Fibroblast of lung (primary cell): ENCODE data around the gene WHRN. TPM values are rescaled to one million over a fixed set of nuclear protein-coding genes. Genes with fewer than 3 reads are reported as not detected.

ENCODE experiments used
- DNase-seq, 2 donors: peaks; one replicate each; pipeline versions ENCODE4 v3.0.0 to v3.0.0-alpha.2; 2010; ENCODE audit warnings: low read depth in 2 of 2
- H2AFZ ChIP-seq: 2 replicates; pipeline ENCODE4 v1.5.1; 2012; ENCODE audit warnings: low read length, control low read depth, inconsistent platforms
- H3K27ac ChIP-seq: 2 replicates; pipeline ENCODE4 v1.5.1; 2011; ENCODE audit warnings: low read length, control low read depth; ENCODE audit not compliant: insufficient read depth
- H3K27me3 ChIP-seq: 2 replicates; pipeline ENCODE4 v1.5.1; 2011; ENCODE audit warnings: mild to moderate bottlenecking, low read length; ENCODE audit not compliant: control insufficient read depth, insufficient read depth
- H3K36me3 ChIP-seq: 2 replicates; pipeline ENCODE4 v1.5.1; 2011; ENCODE audit warnings: low read length; ENCODE audit not compliant: control insufficient read depth, insufficient read depth
- H3K4me1 ChIP-seq: 2 replicates; pipeline ENCODE4 v1.5.1; 2011; ENCODE audit warnings: low read length; ENCODE audit not compliant: control insufficient read depth, insufficient read depth; ENCODE audit errors: extremely low read depth
- H3K4me2 ChIP-seq: 2 replicates; pipeline ENCODE4 v1.5.1; 2011; ENCODE audit warnings: low read length, control low read depth; ENCODE audit not compliant: insufficient read depth; ENCODE audit errors: extremely low read depth
- H3K4me3 ChIP-seq, 4 experiments: fragments of 200-600 bp in 1 of 4; sonication (generic) in 1 of 4; replicated peaks in 1 of 4; 2 replicates each; pipeline ENCODE4 v1.5.1; 2011 to 2016; ENCODE audit warnings: low read length in 4 of 4, low read depth in 3 of 4, mild to moderate bottlenecking in 3 of 4, control low read depth in 2 of 4, inconsistent platforms in 1 of 4, mixed read lengths in 1 of 4; ENCODE audit not compliant: insufficient read depth in 1 of 4; ENCODE audit errors: control extremely low read depth in 1 of 4
- H3K79me2 ChIP-seq: 2 replicates; pipeline ENCODE4 v1.5.1; 2012; ENCODE audit warnings: mild to moderate bottlenecking, low read length, inconsistent platforms; ENCODE audit not compliant: control insufficient read depth, insufficient read depth
- H3K9ac ChIP-seq: 2 replicates; pipeline ENCODE4 v1.5.1; 2011; ENCODE audit warnings: mild to moderate bottlenecking, low read length, control low read depth; ENCODE audit not compliant: insufficient read depth
- H3K9me3 ChIP-seq: 2 replicates; pipeline ENCODE4 v1.5.1; 2012; ENCODE audit warnings: low read depth, low read length; ENCODE audit not compliant: control insufficient read depth, insufficient read depth
- H4K20me1 ChIP-seq: 2 replicates; pipeline ENCODE4 v1.5.1; 2011; ENCODE audit warnings: low read length; ENCODE audit not compliant: control insufficient read depth, insufficient read depth; ENCODE audit errors: extremely low read depth
- CTCF ChIP-seq, 2 donors: IDR thresholded peaks in 1 of 2; conservative IDR thresholded peaks in 1 of 2; 1 replicate in 1 of 2; 2 replicates in 1 of 2; pipeline ENCODE4 v1.5.1; 2011 to 2012; ENCODE audit warnings: low read length in 2 of 2, control low read depth in 1 of 2, inconsistent platforms in 1 of 2, low read depth in 1 of 2, mild to moderate bottlenecking in 1 of 2
- EZH2 ChIP-seq: IDR thresholded peaks from 2 replicates; pipeline ENCODE4 v1.5.1; 2012; ENCODE audit warnings: low read length, control low read depth, mild to moderate bottlenecking; ENCODE audit errors: missing control alignments
- polyA plus RNA-seq, 2 donors: library from polyadenylated mRNA; depleted of rRNA in 1 of 2; stranded (reverse) in 1 of 2; unstranded in 1 of 2; fragments of >200 nt; gene quantifications; 2 replicates each; pipeline ENCODE4 v1.2.1, GENCODE V29; 2011 to 2012; ENCODE audit warnings: missing spikeins in 1 of 2
- total RNA-seq: library from RNA; depleted of rRNA; stranded (reverse); fragments of >200 nt; gene quantifications from 2 replicates; pipeline ENCODE4 v1.2.1, GENCODE V29; 2014

The WHRN gene
- total and polyA plus RNA-seq, 2 donors (not counting 1 experiment from before 2014, with no cell fraction given), result 0.16 to 1.8 TPM

GRCh38 chr9:114464281-114465051 lies 40.8 kb downstream of the WHRN start:
- Histone ChIP-seq H4K20me1 (no peaks in the 10 kb centered on the region), H2AFZ (no peak overlapping the region), H3K36me3 (no peaks in the 10 kb centered on the region), H3K9ac (no peak overlapping the region), H3K4me1 (no peaks in the 10 kb centered on the region), H3K79me2 (no peaks in the 10 kb centered on the region), H3K9me3 (no peaks in the 10 kb centered on the region), H3K27ac (no peak overlapping the region), H3K4me2 (no peak overlapping the region), H3K4me3 (no peak overlapping the region), H3K27me3 (no peaks in the 10 kb centered on the region)
- DNase-seq, result no peak
- TF ChIP-seq CTCF (conservative IDR thresholded peaks at IDR 0.05 in 1 of 2, IDR thresholded peaks at IDR 0.05 in 1 of 2; ENCODE audit: low read depth in 1 of 2, low read length in 2 of 2) (no peak), EZH2 (no peak)

GRCh38 chr9:114462791-114463190 lies 42.5 kb downstream of the WHRN start:
- H3K27ac ChIP-seq, result no peak overlapping the region
- no peaks in the 10 kb centered on the region for H3K27me3 ChIP-seq
- no peaks in the 10 kb centered on the region for H4K20me1 ChIP-seq
- no peaks in the 10 kb centered on the region for H3K79me2 ChIP-seq
- no peak for DNase-seq
- no peaks in the 10 kb centered on the region for H3K36me3 ChIP-seq
- TF ChIP-seq EZH2 (no peak), CTCF (conservative IDR thresholded peaks at IDR 0.05 in 1 of 2, IDR thresholded peaks at IDR 0.05 in 1 of 2; ENCODE audit: low read depth in 1 of 2, low read length in 2 of 2) (no peak)
- no peak overlapping the region for H3K4me2 ChIP-seq
- H3K4me3 ChIP-seq, result no peak overlapping the region
- no peak overlapping the region for H2AFZ ChIP-seq
- H3K9ac ChIP-seq, result no peak overlapping the region
- H3K9me3 ChIP-seq, result no peaks in the 10 kb centered on the region
- H3K4me1 ChIP-seq, result no peaks in the 10 kb centered on the region

- no peak overlapping the region for H3K9ac ChIP-seq
These were observed 43.8 kb downstream of the WHRN start for GRCh38 chr9:114461468-114461867.

More at GRCh38 chr9:114461468-114461867, 43.8 kb downstream of the WHRN start:
- Histone ChIP-seq H4K20me1 (no peaks in the 10 kb centered on the region), H3K4me3 (no peak overlapping the region), H3K4me2 (no peak overlapping the region), H3K9me3 (no peaks in the 10 kb centered on the region), H3K79me2 (no peaks in the 10 kb centered on the region), H3K27me3 (no peaks in the 10 kb centered on the region), H3K27ac (no peak overlapping the region), H3K4me1 (no peaks in the 10 kb centered on the region), H3K36me3 (no peaks in the 10 kb centered on the region), H2AFZ (no peak overlapping the region)
- TF ChIP-seq EZH2 (no peak), CTCF (conservative IDR thresholded peaks at IDR 0.05 in 1 of 2, IDR thresholded peaks at IDR 0.05 in 1 of 2; ENCODE audit: low read depth in 1 of 2, low read length in 2 of 2) (no peak)
- no peak for DNase-seq
